HFFc6 (cell line): ENCODE data around the gene PTPRC. TPM values are rescaled to one million over a fixed set of nuclear protein-coding genes. Genes with fewer than 3 reads are reported as not detected.

ENCODE experiments used
- DNase-seq: peaks from one replicate; pipeline ENCODE4 v3.0.0-alpha.2; 2018
- H3K27ac Mint-ChIP-seq: 2 replicates; pipeline ENCODE4 v1.8.0; 2020; ENCODE audit warnings: mild to moderate bottlenecking, mixed read lengths
- H3K27me3 Mint-ChIP-seq: 2 replicates; pipeline ENCODE4 v1.8.0; 2021; ENCODE audit warnings: mild to moderate bottlenecking, moderate library complexity, mixed read lengths; ENCODE audit not compliant: insufficient read depth
- H3K36me3 Mint-ChIP-seq: 2 replicates; pipeline ENCODE4 v1.8.0; 2021; ENCODE audit warnings: low read depth, mixed read lengths
- H3K4me1 Mint-ChIP-seq: 2 replicates; pipeline ENCODE4 v1.8.0; 2020; ENCODE audit warnings: low read depth, mixed read lengths
- H3K4me3 Mint-ChIP-seq: 2 replicates; pipeline ENCODE4 v1.8.0; 2020; ENCODE audit warnings: mild to moderate bottlenecking, moderate library complexity, mixed read lengths
- H3K9me3 Mint-ChIP-seq: 2 replicates; pipeline ENCODE4 v1.8.0; 2020; ENCODE audit warnings: mild to moderate bottlenecking, mixed read lengths
- total RNA-seq, 6 experiments: library from RNA; stranded (reverse); fragmentation: NEBNext Ultra II Directional; extraction: Animal tissue kit (Norgen Biotek cat#: 25700); gene quantifications; 2 replicates in 1 of 6; 3 replicates in 5 of 6; pipeline ENCODE4 v1.2.3, GENCODE V29; 2021
- TF ChIP-seq, protein P1 (sequence below): fragments of 200-600 bp; sonication (generic); IDR thresholded peaks from 2 replicates; pipeline ENCODE4 v1.5.0; 2021; ENCODE audit warnings: antibody characterized with exemption, mild to moderate bottlenecking

Gene PTPRC
- total RNA-seq, 6 experiments from 2014 or later: 0.19 to 0.96 (median 0.79) TPM

DNA sequence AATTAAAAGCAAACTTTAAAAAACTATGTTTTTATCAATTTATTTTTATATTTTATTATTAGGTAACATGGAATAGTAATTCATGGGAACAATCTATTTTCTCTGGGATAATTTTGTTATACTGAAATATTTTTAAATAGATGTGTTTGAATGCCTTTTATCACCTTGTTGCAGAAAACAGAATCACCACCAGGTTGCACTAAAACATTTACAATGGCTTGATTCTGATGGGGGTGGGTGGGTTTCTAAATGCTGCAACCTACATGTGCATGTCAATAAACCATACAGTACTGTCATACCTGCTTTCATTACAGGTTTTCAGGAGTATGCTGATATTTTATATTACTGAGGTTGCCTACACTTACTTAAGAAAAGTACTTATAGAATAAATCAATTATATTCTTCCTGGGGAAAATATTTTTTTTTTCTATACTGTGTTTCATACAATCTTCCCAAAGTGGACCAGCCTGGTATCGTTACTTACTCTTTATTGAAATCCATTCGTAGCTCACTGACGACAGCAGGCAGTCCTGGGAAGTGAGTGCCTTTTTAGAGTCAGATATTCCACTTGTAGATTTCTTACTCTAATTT lies 132.8 kb downstream of the PTPRC start:
- Mint-ChIP-seq H3K27ac (no peak overlapping the region), H3K4me3 (no peak overlapping the region), H3K27me3 (no peaks in the 10 kb centered on the region; the same call in none of the 2 replicates), H3K4me1 (peaks cover 15% of the 10 kb centered on the region), H3K9me3 (no peaks in the 10 kb centered on the region), H3K36me3 (no peaks in the 10 kb centered on the region)
- TF ChIP-seq, protein P1, sequence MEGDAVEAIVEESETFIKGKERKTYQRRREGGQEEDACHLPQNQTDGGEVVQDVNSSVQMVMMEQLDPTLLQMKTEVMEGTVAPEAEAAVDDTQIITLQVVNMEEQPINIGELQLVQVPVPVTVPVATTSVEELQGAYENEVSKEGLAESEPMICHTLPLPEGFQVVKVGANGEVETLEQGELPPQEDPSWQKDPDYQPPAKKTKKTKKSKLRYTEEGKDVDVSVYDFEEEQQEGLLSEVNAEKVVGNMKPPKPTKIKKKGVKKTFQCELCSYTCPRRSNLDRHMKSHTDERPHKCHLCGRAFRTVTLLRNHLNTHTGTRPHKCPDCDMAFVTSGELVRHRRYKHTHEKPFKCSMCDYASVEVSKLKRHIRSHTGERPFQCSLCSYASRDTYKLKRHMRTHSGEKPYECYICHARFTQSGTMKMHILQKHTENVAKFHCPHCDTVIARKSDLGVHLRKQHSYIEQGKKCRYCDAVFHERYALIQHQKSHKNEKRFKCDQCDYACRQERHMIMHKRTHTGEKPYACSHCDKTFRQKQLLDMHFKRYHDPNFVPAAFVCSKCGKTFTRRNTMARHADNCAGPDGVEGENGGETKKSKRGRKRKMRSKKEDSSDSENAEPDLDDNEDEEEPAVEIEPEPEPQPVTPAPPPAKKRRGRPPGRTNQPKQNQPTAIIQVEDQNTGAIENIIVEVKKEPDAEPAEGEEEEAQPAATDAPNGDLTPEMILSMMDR: peak; percentile 85
- DNase-seq: peak; percentile 8

DNA sequence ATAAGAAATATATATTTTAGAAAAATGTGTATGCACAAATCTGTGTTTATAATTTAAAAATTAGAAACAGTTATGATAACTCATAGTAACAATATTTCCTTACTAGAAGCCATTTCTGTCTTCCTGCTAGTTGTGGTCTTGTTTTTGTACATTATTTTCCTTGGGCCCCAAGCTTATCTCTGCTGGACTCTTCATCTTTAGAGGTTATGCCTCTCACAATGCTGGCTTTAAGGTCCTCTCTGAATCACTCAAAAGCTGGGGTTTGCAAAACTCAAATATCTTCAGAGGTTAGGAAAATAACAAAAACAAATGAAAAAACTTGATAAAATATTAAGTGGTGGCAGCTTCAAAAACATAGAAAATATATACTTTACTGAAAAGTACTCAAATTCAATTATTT lies 133.8 kb downstream of the PTPRC start:
- no peak overlapping the region for H3K4me3 Mint-ChIP-seq
- TF ChIP-seq, protein P1: no peak
- H3K9me3 Mint-ChIP-seq: no peaks in the 10 kb centered on the region
- H3K27me3 Mint-ChIP-seq: no peaks in the 10 kb centered on the region; the same call in none of the 2 replicates
- no peak for DNase-seq
- peaks cover 25% of the 10 kb centered on the region for H3K4me1 Mint-ChIP-seq
- H3K36me3 Mint-ChIP-seq: no peaks in the 10 kb centered on the region
- no peak overlapping the region for H3K27ac Mint-ChIP-seq

DNA sequence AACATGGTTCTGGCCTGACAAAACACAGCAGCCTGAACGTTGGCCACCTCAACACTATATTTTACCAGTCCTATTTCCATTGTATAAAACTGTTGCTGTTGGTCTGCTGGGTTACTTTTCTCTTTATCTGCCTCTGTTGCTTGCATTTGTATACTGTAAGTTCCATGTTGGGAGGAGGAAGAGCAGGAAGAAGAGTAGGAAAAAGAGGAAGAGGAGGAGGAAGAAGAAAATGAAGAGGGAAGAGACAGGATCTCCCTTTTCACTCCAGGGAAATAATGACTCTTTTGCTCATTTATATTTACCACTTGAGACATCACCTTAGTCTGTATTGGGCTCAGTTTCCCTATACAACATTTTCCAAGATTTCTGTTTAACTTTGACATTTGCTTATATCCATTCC lies 134.2 kb downstream of the PTPRC start:
- DNase-seq: no peak
- H3K9me3 Mint-ChIP-seq: no peaks in the 10 kb centered on the region
- no peak overlapping the region for H3K4me3 Mint-ChIP-seq
- TF ChIP-seq, protein P1: no peak
- no peaks in the 10 kb centered on the region; the same call in none of the 2 replicates for H3K27me3 Mint-ChIP-seq
- no peaks in the 10 kb centered on the region for H3K36me3 Mint-ChIP-seq
- no peak overlapping the region for H3K27ac Mint-ChIP-seq
- peaks cover 29% of the 10 kb centered on the region for H3K4me1 Mint-ChIP-seq

DNA sequence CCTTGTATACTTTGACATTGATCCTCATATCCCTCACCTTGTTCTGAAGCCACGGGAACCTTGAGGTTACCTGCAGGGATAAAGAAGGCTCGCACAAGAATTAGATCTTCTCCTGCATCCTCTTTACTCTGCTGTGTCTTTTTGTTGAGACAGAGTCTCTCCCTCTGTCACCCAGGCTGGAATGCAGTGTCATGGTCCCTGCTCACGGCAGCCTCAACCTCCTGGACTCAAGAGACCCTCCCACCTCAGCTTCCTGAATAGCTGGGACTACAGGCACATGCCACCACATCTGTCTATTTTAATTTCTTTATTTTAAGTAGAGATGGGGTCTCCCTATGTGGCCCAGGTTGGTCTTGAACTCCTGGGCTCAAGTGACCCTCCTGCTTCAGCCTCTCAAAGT lies 134.7 kb downstream of the PTPRC start:
- Mint-ChIP-seq H3K27me3 (no peaks in the 10 kb centered on the region; the same call in 1 of the 2 replicates), H3K4me3 (no peak overlapping the region), H3K36me3 (no peaks in the 10 kb centered on the region), H3K4me1 (peaks cover 30% of the 10 kb centered on the region), H3K9me3 (no peaks in the 10 kb centered on the region), H3K27ac (no peak overlapping the region)
- DNase-seq: no peak
- TF ChIP-seq, protein P1: no peak

DNA sequence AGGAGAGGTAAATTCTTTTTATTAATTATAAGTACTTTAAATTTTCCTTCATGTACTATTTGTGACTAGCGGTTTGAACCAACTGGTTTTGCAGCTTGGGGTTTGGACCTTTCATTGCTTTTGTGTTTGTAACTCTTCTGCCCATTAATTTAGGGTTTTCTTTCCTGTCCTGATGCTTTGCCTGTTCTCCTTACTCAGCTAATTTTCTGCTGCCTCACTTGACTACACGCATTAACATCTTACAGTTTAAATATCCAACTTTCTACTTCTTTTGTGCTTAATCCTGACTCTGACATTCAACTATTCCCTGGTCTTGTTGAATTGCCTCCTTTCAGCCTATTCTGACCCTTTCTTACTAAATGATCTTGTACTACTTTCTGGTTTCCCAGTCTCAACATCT lies 135.6 kb downstream of the PTPRC start:
- no peaks in the 10 kb centered on the region for H3K36me3 Mint-ChIP-seq
- no peak overlapping the region for H3K27ac Mint-ChIP-seq
- DNase-seq: no peak
- H3K4me1 Mint-ChIP-seq: peaks cover 30% of the 10 kb centered on the region
- H3K27me3 Mint-ChIP-seq: no peaks in the 10 kb centered on the region; the same call in 1 of the 2 replicates
- no peak overlapping the region for H3K4me3 Mint-ChIP-seq
- TF ChIP-seq, protein P1: no peak
- H3K9me3 Mint-ChIP-seq: no peaks in the 10 kb centered on the region
